ENCODE measurements around the gene BAG1.

BAG1 gene

DNA sequence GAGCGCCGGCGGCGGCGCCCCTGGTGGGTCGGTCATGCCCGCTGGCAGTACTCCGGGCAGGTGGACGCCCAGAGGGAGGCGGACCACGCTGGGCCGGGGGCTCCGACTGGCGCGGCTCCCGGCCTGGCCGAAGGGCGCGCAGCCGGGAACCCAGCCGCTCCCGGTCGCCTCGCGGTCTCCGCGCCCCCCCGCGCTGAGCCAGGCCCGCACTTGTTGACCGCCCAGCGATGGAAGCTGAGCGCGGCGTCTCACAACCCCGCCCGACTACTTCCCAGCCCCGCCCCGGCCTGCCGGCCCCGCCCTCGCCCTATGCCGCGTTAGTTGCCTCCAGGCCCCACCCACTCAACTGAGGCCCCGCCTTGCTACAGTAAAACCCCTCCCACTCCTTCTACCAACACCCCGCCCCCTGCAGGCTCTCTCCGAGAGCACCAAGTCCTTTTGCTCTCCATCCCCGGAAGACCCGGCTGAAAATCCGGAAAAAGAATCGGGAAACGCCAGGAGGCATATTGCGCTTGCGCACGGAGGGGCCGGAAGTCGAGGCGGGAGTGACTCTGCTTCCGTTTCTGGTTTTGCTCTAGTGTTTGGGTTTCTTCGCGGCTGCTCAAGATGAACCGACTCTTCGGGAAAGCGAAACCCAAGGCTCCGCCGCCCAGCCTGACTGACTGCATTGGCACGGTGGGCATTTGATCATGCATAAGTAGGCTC lies at the start of gene BAG1, which contains the start of gene CHMP5:
Gene BAG1 (minus strand): TSS at position 236 of the 705 bp plus-strand sequence.
Gene CHMP5 (plus strand): TSS at position 577 of the 705 bp plus-strand sequence. CDS start 30 bp downstream, at position 607.
- DNase-seq, result peak; percentile 99

GRCh38 chr9:33311953-33312352 lies 47.4 kb upstream of the BAG1 start:
- no peak for DNase-seq

DNA sequence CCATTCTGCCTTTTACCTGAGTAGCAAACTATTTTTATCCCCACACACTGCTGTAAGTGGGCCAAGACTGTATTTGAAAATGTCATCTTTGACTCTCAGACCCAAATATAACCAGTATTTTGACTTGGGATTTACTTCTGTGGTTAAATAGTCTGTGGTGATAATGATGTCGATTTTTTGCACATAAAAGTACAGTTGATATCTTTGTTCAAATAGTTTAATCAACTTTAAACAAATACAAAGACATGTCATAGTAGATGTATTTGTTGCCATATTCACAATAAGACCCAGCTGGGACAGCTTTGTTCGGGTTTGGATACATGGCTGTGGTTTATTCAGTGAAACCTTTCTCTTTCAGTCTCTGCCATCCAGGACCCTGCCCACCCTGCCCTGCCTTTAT lies 46.2 kb upstream of the BAG1 start:
- no peak for DNase-seq

DNA sequence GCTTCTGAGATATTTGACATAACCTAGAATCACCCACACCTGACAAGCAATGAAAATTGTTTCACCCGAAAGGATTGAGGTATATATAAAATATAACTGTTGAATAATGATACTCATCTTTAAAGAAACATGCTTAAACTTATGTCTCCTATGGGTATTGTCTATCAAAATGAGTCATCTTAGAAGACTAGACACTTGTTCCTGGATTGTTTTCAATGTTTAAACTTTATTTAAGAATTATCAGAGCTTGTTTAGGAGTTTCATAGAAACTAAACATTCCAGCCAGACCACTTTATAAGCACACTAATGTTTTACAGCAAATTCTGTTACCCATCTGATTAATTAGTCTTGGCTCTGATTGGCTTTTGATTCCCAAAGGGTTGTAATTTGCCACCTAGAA lies 45.4 kb upstream of the BAG1 start:
- no peak for DNase-seq

GRCh38 chr9:33307067-33307466 lies 42.6 kb upstream of the BAG1 start:
- no peak for DNase-seq

- no peak for DNase-seq
Measured at GRCh38 chr9:33306037-33306436, 41.5 kb upstream of the BAG1 start.

GRCh38 chr9:33304362-33304761 lies 39.9 kb upstream of the BAG1 start:
- no peak for DNase-seq

- no peak for DNase-seq
Measured at GRCh38 chr9:33300546-33300945, 36.0 kb upstream of the BAG1 start.

GRCh38 chr9:33297432-33297831 lies 32.9 kb upstream of the BAG1 start:
- no peak for DNase-seq

DNA sequence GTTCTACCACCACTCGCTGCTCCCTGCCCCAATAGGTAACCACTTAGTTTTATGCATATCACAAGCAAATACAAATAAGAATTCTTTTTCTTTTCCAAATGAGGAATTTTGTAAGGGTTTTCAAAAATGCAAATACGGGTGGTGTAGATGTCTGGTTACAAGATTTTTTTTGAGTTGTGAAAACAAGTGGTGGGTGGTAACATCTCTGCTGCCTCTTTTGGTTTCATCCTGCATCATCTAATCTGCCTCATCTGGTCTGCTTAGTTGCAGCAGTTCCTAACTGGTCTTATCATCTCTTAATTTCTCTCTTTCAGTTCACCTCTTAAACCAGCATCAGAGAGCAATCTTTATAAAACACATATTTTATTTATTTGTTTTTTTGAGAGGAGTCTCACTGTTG lies 31.1 kb upstream of the BAG1 start:
- DNase-seq, result no peak

DNA sequence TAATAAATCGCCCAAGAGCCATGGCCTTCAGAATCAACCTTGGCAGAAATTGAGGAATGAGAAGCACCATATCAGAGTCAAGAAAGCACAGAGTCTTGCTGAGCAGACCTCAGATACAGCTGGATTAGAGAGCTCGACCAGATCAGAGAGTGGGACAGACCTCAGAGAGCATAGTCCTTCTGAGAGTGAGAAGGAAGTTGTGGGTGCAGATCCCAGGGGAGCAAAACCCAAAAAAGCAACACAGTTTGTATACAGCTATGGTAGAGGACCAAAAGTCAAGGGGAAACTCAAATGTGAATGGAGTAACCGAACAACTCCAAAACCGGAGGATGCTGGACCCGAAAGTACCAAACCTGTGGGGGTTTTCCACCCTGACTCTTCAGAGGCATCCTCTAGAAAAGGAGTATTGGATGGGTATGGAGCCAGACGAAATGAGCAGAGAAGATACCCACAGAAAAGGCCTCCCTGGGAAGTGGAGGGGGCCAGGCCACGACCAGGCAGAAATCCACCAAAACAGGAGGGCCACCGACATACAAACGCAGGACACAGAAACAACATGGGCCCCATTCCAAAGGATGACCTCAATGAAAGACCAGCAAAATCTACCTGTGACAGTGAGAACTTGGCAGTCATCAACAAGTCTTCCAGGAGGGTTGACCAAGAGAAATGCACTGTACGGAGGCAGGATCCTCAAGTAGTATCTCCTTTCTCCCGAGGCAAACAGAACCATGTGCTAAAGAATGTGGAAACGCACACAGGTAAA lies 30.3 kb upstream of the BAG1 start:
- DNase-seq, result no peak

GRCh38 chr9:33293782-33294181 lies 29.3 kb upstream of the BAG1 start:
- no peak for DNase-seq

DNA sequence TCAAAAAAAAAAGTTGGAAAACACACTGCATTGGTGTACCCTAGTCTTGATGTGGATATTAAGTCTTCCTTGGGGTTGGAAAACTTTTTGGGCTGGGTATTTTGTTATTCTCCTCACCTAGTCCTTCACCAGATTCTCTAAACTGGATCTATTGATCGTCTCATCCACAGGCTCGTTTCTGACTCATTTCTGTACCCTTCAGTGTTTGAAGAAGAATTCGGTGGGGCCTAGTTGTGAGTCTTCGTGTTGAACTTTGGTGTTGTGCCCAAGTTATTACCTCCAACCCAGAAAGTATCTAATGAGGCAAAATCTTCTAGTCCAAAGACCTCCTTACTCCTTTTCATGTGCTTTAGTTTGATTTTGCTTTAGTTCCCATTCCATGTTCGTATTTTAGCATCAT lies 27.4 kb upstream of the BAG1 start:
- no peak for DNase-seq

DNA sequence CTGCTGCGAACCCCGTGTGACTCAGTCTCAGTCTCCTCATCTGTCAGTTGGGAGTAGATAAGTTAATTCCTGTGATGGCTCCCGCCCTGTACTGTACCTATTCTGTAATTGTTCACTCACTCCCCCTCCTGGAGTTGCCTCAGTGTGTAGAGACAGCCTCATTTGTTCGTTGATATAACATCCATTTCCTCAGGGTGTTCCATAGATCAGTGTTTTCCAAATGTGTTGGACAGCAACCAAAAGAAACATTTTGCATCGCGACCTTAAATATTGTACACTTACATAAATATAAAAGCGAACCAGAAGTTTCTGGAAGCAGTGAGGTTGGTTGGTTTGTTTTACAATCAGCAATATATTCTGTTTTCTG lies 26.5 kb upstream of the BAG1 start:
- DNase-seq, result no peak

GRCh38 chr9:33290247-33291030 lies 25.9 kb upstream of the BAG1 start, which contains the start of gene NFX1:
NFX1 (plus strand) TSS chr9:33290516; CDS start chr9:33290573, 57 bp downstream.
- peak; percentile 98 for DNase-seq

- DNase-seq, result no peak
Measured at GRCh38 chr9:33289936-33290246, 25.4 kb upstream of the BAG1 start.

GRCh38 chr9:33289496-33289895 lies 25.0 kb upstream of the BAG1 start:
- peak; percentile 62 for DNase-seq

GRCh38 chr9:33288828-33289483 lies 24.4 kb upstream of the BAG1 start:
- peak; percentile 45 for DNase-seq

- no peak for DNase-seq
Measured at GRCh38 chr9:33288235-33288634, 23.7 kb upstream of the BAG1 start.

GRCh38 chr9:33287087-33287490 lies 22.6 kb upstream of the BAG1 start:
- DNase-seq, result no peak

- DNase-seq, result no peak
Measured at GRCh38 chr9:33285502-33285901, 21.0 kb upstream of the BAG1 start.

- no peak for DNase-seq
Measured at GRCh38 chr9:33277484-33277883, 13.0 kb upstream of the BAG1 start.

- no peak for DNase-seq
Measured at GRCh38 chr9:33273972-33274328, 9.4 kb upstream of the BAG1 start.
